Measurements from ENCODE around the gene SMKR1.

Gene SMKR1

GRCh38 chr7:129501760-129502707 is at the start of gene SMKR1:
TSS of gene SMKR1 (plus strand) at chr7:129502531. CDS start at chr7:129502825, 294 bp downstream.
- H3K4me1 Mint-ChIP-seq: peaks cover 7% of the 10 kb centered on the region
- H3K27ac Mint-ChIP-seq: no peak within 1 kb of the TSS
- TF ChIP-seq, protein P1, sequence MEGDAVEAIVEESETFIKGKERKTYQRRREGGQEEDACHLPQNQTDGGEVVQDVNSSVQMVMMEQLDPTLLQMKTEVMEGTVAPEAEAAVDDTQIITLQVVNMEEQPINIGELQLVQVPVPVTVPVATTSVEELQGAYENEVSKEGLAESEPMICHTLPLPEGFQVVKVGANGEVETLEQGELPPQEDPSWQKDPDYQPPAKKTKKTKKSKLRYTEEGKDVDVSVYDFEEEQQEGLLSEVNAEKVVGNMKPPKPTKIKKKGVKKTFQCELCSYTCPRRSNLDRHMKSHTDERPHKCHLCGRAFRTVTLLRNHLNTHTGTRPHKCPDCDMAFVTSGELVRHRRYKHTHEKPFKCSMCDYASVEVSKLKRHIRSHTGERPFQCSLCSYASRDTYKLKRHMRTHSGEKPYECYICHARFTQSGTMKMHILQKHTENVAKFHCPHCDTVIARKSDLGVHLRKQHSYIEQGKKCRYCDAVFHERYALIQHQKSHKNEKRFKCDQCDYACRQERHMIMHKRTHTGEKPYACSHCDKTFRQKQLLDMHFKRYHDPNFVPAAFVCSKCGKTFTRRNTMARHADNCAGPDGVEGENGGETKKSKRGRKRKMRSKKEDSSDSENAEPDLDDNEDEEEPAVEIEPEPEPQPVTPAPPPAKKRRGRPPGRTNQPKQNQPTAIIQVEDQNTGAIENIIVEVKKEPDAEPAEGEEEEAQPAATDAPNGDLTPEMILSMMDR (IDR thresholded peaks at IDR 0.05; ENCODE audit: unreplicated experiment in 3 of 3): no peak
- H3K36me3 Mint-ChIP-seq (ENCODE audit: low read depth): no peaks in the 10 kb centered on the region
- peaks cover 61% of the 10 kb centered on the region for H3K27me3 Mint-ChIP-seq (ENCODE audit: low read depth)
- H3K9me3 Mint-ChIP-seq: no peaks in the 10 kb centered on the region
- peak within 1 kb of the TSS; percentile 81 to 88 (median 87) for H3K4me3 Mint-ChIP-seq

DNA sequence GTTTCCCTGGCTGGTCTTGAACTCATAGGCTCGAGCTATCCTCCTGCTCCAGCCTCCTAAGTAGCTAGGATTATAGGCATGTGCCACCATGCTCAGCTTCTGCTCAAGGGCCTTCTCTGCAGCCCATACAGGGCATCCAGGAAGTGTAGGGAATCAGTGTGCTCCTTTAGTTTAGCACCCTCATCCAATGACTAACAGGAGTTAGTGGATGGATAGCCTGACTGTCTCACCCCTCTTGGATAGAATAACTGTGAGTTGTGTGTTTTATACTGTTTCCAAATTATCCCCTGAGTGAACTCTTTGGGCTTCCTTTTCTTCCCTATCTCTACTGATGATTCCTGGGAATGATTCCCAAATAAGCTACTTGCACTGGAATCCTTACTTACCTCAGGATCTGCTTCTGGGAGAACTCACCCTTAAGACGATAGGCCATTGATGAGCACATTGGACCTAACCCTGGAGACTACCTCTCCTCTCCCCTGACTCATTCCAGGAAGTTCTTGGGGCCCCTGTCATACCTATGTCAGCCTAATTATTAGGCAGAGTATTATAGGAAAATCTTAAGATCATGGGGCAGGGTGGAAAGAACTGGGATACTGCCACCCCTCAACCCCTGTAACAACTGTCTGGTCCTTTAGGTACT is 49.6 kb upstream of the SMKR1 start:
- peaks cover 3% of the 10 kb centered on the region for H3K27me3 Mint-ChIP-seq (ENCODE audit: low read depth)
- H3K4me1 Mint-ChIP-seq: no peaks in the 10 kb centered on the region
- H3K4me3 Mint-ChIP-seq: no peak overlapping the region
- TF ChIP-seq, protein P1 (IDR thresholded peaks at IDR 0.05; ENCODE audit: unreplicated experiment in 3 of 3): no peak
- peaks cover 37% of the 10 kb centered on the region for H3K36me3 Mint-ChIP-seq (ENCODE audit: low read depth)
- peaks cover 15% of the 10 kb centered on the region for H3K9me3 Mint-ChIP-seq
- no peak overlapping the region for H3K27ac Mint-ChIP-seq

DNA sequence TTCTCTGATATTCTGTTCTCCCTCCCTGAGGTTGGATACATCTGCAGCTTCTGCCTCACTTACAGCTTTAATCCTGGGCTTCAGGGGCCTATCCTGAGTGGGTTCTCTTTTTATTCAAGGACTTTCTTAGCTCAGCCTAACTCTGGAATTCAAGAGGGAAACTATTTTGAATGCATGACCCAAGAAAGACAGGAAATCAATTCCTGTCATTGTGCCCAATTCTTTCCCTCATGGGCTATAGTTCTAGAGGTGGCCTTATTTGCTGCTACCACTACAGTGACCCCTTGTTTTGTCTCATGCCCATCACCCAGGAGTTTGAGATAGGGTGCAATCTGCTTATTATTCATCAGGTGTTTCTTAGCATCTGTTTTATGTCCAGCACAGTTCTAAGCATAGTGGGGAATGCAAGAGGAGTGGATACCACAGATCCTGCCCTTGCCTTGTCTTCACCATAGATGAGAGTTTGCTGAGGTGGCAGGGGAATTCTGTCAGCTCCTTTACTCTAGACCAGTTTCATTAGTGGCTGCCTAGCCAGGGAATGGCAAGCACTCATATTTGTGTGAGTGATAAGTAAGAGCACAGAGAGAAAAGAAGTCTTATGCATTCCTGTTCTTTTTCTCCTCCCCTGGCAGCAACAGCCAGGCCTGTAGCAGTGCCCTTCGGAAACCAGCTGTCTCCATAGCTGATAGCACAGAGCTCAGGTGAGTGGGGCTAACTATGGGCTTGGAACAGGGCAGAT is 48.7 kb upstream of the SMKR1 start:
- Mint-ChIP-seq H3K4me1 (no peaks in the 10 kb centered on the region), H3K36me3 (ENCODE audit: low read depth) (peaks cover 34% of the 10 kb centered on the region), H3K27me3 (ENCODE audit: low read depth) (peaks cover 2% of the 10 kb centered on the region), H3K4me3 (no peak overlapping the region), H3K9me3 (peaks cover 12% of the 10 kb centered on the region), H3K27ac (no peak overlapping the region)
- TF ChIP-seq, protein P1 (IDR thresholded peaks at IDR 0.05; ENCODE audit: unreplicated experiment in 3 of 3): no peak

DNA sequence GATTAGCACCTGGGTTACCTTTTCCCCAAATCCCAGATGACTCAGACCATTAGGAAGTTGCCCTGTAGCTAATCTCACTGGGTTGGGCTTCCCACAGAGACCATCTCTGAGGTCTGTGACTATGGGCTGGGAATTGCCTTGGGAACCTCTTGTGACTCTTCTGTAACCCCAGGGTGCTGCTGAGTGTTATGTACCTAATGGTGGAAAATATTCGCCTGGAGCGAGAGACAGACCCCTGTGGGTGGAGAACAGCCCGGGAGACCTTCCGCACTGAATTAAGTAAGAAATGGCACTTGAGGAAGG is 48.1 kb upstream of the SMKR1 start:
- TF ChIP-seq, protein P1 (IDR thresholded peaks at IDR 0.05; ENCODE audit: unreplicated experiment in 3 of 3): no peak
- Mint-ChIP-seq H3K9me3 (peaks cover 7% of the 10 kb centered on the region), H3K27ac (no peak overlapping the region), H3K4me3 (no peak overlapping the region), H3K36me3 (ENCODE audit: low read depth) (peaks cover 32% of the 10 kb centered on the region), H3K27me3 (ENCODE audit: low read depth) (no peaks in the 10 kb centered on the region), H3K4me1 (no peaks in the 10 kb centered on the region)

DNA sequence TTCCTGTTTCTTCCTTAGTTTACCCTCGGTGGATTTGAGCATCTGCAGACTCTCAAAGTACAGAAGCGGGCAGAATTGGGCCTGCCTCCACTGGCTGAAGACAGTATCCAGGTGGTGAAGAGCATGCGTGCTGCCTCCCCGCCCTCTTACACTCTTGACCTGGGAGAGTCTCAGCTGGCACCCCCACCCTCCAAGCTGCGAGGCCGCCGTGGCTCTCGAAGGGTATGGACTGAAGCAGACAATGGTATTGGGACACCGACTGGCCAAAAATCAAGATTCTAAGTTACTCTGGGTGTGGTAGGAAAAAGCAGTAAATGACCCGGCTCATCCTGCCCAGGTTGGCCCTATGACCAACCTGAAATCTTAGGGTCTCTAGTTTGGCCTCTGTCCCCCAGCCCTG is 45.9 kb upstream of the SMKR1 start:
- Mint-ChIP-seq H3K27me3 (ENCODE audit: low read depth) (no peaks in the 10 kb centered on the region), H3K4me1 (no peaks in the 10 kb centered on the region), H3K9me3 (no peaks in the 10 kb centered on the region), H3K27ac (no peak overlapping the region), H3K36me3 (ENCODE audit: low read depth) (peaks cover 16% of the 10 kb centered on the region), H3K4me3 (no peak overlapping the region)
- TF ChIP-seq, protein P1 (IDR thresholded peaks at IDR 0.05; ENCODE audit: unreplicated experiment in 3 of 3): no peak

All from nephron (organoid).